A673 (cell line): ENCODE measurements around the gene STUM.

Source experiments
- CTCF ChIP-seq: fragments of 300-800, 200-600 bp; sonication (generic); conservative IDR thresholded peaks from 2 replicates; pipeline ENCODE4 v1.5.1; 2017; ENCODE audit warnings: low read depth, mild to moderate bottlenecking, antibody characterized with exemption, low read length, moderate library complexity, mixed read lengths
- EZH2 ChIP-seq: fragments of 200-600 bp; sonication (generic); IDR thresholded peaks from 2 replicates; pipeline ENCODE4 v1.6.1; 2017; ENCODE audit warnings: borderline replicate concordance, low read depth, mild to moderate bottlenecking, mixed read lengths, antibody characterized with exemption, low read length; ENCODE audit not compliant: poor library complexity, severe bottlenecking

- TF ChIP-seq CTCF (no peak), EZH2 (no peak)
These were observed 38.1 kb upstream of the STUM start for GRCh38 chr1:226510453-226510852.
